Mucosa of rectum (tissue), 2 donors: ENCODE measurements around the gene MID1.

Experiments
- H3K27ac ChIP-seq, 2 donors: one replicate each; pipeline ENCODE4 v1.7.0; 2013; ENCODE audit warnings: inconsistent platforms in 2 of 2, low read depth in 2 of 2, low read length in 2 of 2
- H3K27me3 ChIP-seq, 2 donors: one replicate each; pipeline ENCODE4 v1.7.0; 2013; ENCODE audit warnings: low read length in 2 of 2; ENCODE audit not compliant: control insufficient read depth in 2 of 2, insufficient read depth in 2 of 2
- H3K36me3 ChIP-seq, 2 donors: one replicate each; pipeline ENCODE4 v1.7.0; 2013; ENCODE audit warnings: low read length in 2 of 2; ENCODE audit not compliant: control insufficient read depth in 2 of 2, insufficient read depth in 2 of 2
- H3K4me1 ChIP-seq, 2 donors: one replicate each; pipeline ENCODE4 v1.7.0; 2013; ENCODE audit warnings: low read length in 2 of 2, mild to moderate bottlenecking in 1 of 2; ENCODE audit not compliant: control insufficient read depth in 2 of 2, insufficient read depth in 2 of 2
- H3K4me3 ChIP-seq, 2 donors: one replicate each; pipeline ENCODE4 v1.7.0; 2013; ENCODE audit warnings: low read length in 2 of 2
- H3K9ac ChIP-seq, 2 donors: one replicate each; pipeline ENCODE4 v1.7.0; 2013; ENCODE audit warnings: low read length in 2 of 2, low read depth in 1 of 2, mild to moderate bottlenecking in 1 of 2
- H3K9me3 ChIP-seq, 2 donors: one replicate each; pipeline ENCODE4 v1.7.0; 2013; ENCODE audit warnings: low read length in 2 of 2; ENCODE audit not compliant: control insufficient read depth in 2 of 2
- donor health status: healthy.
- donor health status: Normal muscosa, but diverticular disease.

MID1 gene

GRCh38 chrX:10518073-10518472 is 102.3 kb downstream of the MID1 start:
- no peak overlapping the region for H3K9ac ChIP-seq
- H3K4me3 ChIP-seq = no peak overlapping the region
- no peak overlapping the region for H3K27ac ChIP-seq
- no peaks in the 10 kb centered on the region for H3K36me3 ChIP-seq
- no peaks in the 10 kb centered on the region for H3K4me1 ChIP-seq
- H3K9me3 ChIP-seq = no peaks in the 10 kb centered on the region
- no peaks in the 10 kb centered on the region for H3K27me3 ChIP-seq

DNA sequence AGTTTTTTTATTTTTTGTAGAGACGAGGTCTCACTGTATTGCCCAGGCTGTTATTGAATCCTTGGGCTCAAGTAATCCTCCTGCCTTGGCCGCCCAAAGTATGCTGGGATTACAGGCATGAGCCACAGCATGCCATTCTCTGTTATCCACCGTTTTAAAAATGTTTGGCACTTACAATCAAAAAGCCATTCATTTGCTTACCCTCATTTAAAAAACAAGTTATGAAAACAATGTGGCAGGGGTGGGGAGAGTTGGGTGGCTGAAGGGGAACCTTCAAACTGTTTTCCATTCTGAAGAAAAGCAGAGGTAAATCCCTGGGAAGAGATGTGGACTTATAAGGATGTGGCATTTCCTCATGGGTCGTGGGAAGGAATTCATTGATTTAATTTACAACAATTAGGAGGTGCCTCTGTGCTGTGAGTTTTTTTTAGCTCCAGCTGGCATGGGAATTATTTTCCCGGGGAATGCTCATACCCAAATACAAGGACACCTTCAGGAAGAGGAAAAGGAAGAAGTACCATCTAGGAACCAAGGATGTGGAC is 103.5 kb downstream of the MID1 start:
- H3K9me3 ChIP-seq = no peaks in the 10 kb centered on the region
- H3K4me3 ChIP-seq = no peak overlapping the region
- H3K4me1 ChIP-seq = no peaks in the 10 kb centered on the region
- no peaks in the 10 kb centered on the region for H3K36me3 ChIP-seq
- H3K9ac ChIP-seq = no peak overlapping the region
- no peaks in the 10 kb centered on the region for H3K27me3 ChIP-seq
- no peak overlapping the region for H3K27ac ChIP-seq

GRCh38 chrX:10514891-10515290 is 105.5 kb downstream of the MID1 start:
- H3K36me3 ChIP-seq = no peaks in the 10 kb centered on the region
- H3K9ac ChIP-seq = no peak overlapping the region
- no peak overlapping the region for H3K4me3 ChIP-seq
- no peaks in the 10 kb centered on the region for H3K27me3 ChIP-seq
- no peaks in the 10 kb centered on the region for H3K4me1 ChIP-seq
- no peaks in the 10 kb centered on the region for H3K9me3 ChIP-seq
- H3K27ac ChIP-seq = no peak overlapping the region

DNA sequence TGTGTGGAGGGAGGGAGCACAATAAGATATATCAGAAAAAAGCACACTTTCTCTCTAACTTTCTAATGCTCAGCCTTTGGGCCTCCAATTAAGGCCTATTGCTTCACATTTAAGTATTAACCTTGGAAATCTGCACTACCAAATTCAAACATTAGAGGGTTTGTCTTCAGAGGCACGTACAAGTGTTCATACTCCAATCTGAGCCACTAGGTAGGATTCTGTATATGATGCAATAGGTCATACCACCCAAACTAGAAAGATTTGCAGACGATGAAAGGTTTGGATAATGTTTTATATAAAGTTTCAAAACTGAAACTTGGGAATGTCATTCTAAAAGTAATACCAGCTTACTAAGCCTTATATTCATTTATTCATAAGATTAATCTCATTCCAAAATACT is 106.4 kb downstream of the MID1 start:
- no peak overlapping the region for H3K4me3 ChIP-seq
- no peaks in the 10 kb centered on the region for H3K4me1 ChIP-seq
- no peaks in the 10 kb centered on the region for H3K9me3 ChIP-seq
- no peak overlapping the region for H3K27ac ChIP-seq
- no peaks in the 10 kb centered on the region for H3K36me3 ChIP-seq
- H3K27me3 ChIP-seq = no peaks in the 10 kb centered on the region
- H3K9ac ChIP-seq = no peak overlapping the region

DNA sequence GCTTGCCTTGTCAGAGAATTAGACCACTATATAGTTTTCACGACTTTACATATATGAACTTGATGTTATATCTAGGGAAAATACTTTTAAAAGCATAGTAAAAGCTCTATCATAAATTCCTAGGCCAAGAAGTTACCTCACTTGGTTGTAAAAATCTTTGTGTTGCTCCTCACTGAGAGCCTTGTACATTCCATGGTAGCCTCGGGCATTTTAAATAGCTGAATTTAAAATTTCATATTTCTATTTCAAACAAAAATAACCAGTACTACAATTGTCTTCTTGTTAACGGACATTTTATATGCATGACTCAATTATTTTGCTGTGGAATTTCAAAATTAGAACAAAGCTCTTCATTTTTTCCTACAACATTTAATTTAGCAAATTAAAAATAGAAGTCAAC is 107.6 kb downstream of the MID1 start:
- Histone ChIP-seq H3K27me3 (no peaks in the 10 kb centered on the region), H3K36me3 (no peaks in the 10 kb centered on the region), H3K4me3 (no peak overlapping the region), H3K4me1 (no peaks in the 10 kb centered on the region), H3K27ac (no peak overlapping the region), H3K9me3 (no peaks in the 10 kb centered on the region), H3K9ac (no peak overlapping the region)

- Histone ChIP-seq H3K27ac (no peak overlapping the region), H3K4me1 (no peaks in the 10 kb centered on the region), H3K9me3 (no peaks in the 10 kb centered on the region), H3K27me3 (no peaks in the 10 kb centered on the region), H3K9ac (no peak overlapping the region), H3K36me3 (no peaks in the 10 kb centered on the region), H3K4me3 (no peak overlapping the region)
Measured at GRCh38 chrX:10512258-10512657, 108.1 kb downstream of the MID1 start.

- no peak overlapping the region for H3K27ac ChIP-seq
- no peaks in the 10 kb centered on the region for H3K9me3 ChIP-seq
- H3K36me3 ChIP-seq = no peaks in the 10 kb centered on the region
- no peak overlapping the region for H3K4me3 ChIP-seq
- H3K4me1 ChIP-seq = no peaks in the 10 kb centered on the region
- H3K9ac ChIP-seq = no peak overlapping the region
- H3K27me3 ChIP-seq = no peaks in the 10 kb centered on the region
Measured at GRCh38 chrX:10509397-10509796, 111.0 kb downstream of the MID1 start.

DNA sequence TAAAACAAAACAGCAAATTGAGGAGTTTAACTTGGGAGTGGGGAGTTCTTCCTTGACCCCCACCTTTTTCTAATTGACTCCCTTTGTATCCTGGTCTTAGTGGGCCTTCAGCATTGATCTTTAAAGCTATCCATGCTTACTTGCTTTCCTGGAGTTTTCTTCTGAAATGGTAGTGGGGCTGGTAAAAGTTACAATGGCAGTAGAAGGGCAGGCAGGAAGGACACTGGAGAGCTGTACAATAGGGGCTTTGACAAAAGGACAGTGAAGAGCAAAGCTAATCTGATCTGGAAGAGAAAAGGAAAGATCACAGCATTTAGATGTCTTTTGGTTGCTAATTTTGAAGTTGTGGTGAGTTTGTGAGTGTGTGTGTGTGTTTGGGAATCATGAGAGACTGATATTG is 111.5 kb downstream of the MID1 start:
- H3K4me3 ChIP-seq = no peak overlapping the region
- H3K4me1 ChIP-seq = no peaks in the 10 kb centered on the region
- no peaks in the 10 kb centered on the region for H3K36me3 ChIP-seq
- no peaks in the 10 kb centered on the region for H3K9me3 ChIP-seq
- H3K27me3 ChIP-seq = no peaks in the 10 kb centered on the region
- no peak overlapping the region for H3K9ac ChIP-seq
- H3K27ac ChIP-seq = no peak overlapping the region

GRCh38 chrX:10507876-10508275 is 112.5 kb downstream of the MID1 start:
- Histone ChIP-seq H3K9me3 (no peaks in the 10 kb centered on the region), H3K9ac (no peak overlapping the region), H3K27me3 (no peaks in the 10 kb centered on the region), H3K4me3 (no peak overlapping the region), H3K27ac (no peak overlapping the region), H3K4me1 (no peaks in the 10 kb centered on the region), H3K36me3 (no peaks in the 10 kb centered on the region)

DNA sequence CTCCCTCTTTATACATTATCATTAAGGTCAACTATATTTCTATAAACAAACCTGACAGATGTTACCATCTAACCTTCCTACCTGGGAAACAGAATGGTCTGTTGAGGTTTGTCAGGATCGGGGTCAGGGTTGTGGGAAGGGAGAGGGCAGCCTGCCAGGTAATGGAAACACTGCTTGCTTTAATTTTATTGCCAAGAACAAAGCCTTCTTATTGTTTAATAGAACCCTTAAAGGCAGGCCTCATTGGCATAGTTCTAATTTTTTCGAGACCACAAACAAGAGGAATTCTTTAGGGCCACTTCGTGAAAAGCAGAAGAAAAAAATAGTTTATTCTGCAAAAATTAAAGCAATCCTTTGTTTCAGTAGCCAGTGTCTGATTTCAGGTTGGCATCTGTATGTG is 113.2 kb downstream of the MID1 start:
- Histone ChIP-seq H3K4me1 (no peaks in the 10 kb centered on the region), H3K9me3 (no peaks in the 10 kb centered on the region), H3K4me3 (no peak overlapping the region), H3K27me3 (no peaks in the 10 kb centered on the region), H3K27ac (no peak overlapping the region), H3K36me3 (no peaks in the 10 kb centered on the region), H3K9ac (no peak overlapping the region)

- H3K9me3 ChIP-seq = no peaks in the 10 kb centered on the region
- H3K9ac ChIP-seq = no peak overlapping the region
- no peak overlapping the region for H3K4me3 ChIP-seq
- no peaks in the 10 kb centered on the region for H3K27me3 ChIP-seq
- H3K36me3 ChIP-seq = no peaks in the 10 kb centered on the region
- H3K4me1 ChIP-seq = no peaks in the 10 kb centered on the region
- H3K27ac ChIP-seq = no peak overlapping the region
Measured at GRCh38 chrX:10506781-10507180, 113.6 kb downstream of the MID1 start.
